ENCODE measurements around the gene TPST2.

Gene TPST2

GRCh38 chr22:26604368-26604767 lies 14.4 kb upstream of the TPST2 start:
- DNase-seq (ENCODE audit: low spot score): no peak
- no peak for TF ChIP-seq CTCF (IDR thresholded peaks at IDR 0.05; ENCODE audit: borderline replicate concordance, control extremely low read depth, extremely low read depth, insufficient read depth, missing control alignments)
- in situ Hi-C loops (cut with MboI; ENCODE audit: low sequenced_read_pairs, unreplicated experiment): no loop called here

GRCh38 chr22:26602127-26602526 lies 12.2 kb upstream of the TPST2 start:
- in situ Hi-C loops (cut with MboI; ENCODE audit: low sequenced_read_pairs, unreplicated experiment): no loop called here
- TF ChIP-seq CTCF (IDR thresholded peaks at IDR 0.05; ENCODE audit: borderline replicate concordance, control extremely low read depth, extremely low read depth, insufficient read depth, missing control alignments): no peak
- DNase-seq (ENCODE audit: low spot score): no peak

GRCh38 chr22:26601726-26602125 lies 11.8 kb upstream of the TPST2 start:
- TF ChIP-seq CTCF (IDR thresholded peaks at IDR 0.05; ENCODE audit: borderline replicate concordance, control extremely low read depth, extremely low read depth, insufficient read depth, missing control alignments): no peak
- no peak for DNase-seq (ENCODE audit: low spot score)
- in situ Hi-C loops (cut with MboI; ENCODE audit: low sequenced_read_pairs, unreplicated experiment): no loop called here

GRCh38 chr22:26599505-26599904 lies 9.6 kb upstream of the TPST2 start:
- no peak for TF ChIP-seq CTCF (IDR thresholded peaks at IDR 0.05; ENCODE audit: borderline replicate concordance, control extremely low read depth, extremely low read depth, insufficient read depth, missing control alignments)
- DNase-seq (ENCODE audit: low spot score): no peak
- in situ Hi-C loops (cut with MboI; ENCODE audit: low sequenced_read_pairs, unreplicated experiment): no loop called here

GRCh38 chr22:26597480-26597879 lies 7.5 kb upstream of the TPST2 start:
- in situ Hi-C loops (cut with MboI; ENCODE audit: low sequenced_read_pairs, unreplicated experiment): no loop called here
- DNase-seq (ENCODE audit: low spot score): no peak
- TF ChIP-seq CTCF (IDR thresholded peaks at IDR 0.05; ENCODE audit: borderline replicate concordance, control extremely low read depth, extremely low read depth, insufficient read depth, missing control alignments): no peak

GRCh38 chr22:26597026-26597425 lies 7.1 kb upstream of the TPST2 start:
- DNase-seq (ENCODE audit: low spot score): no peak
- TF ChIP-seq CTCF (IDR thresholded peaks at IDR 0.05; ENCODE audit: borderline replicate concordance, control extremely low read depth, extremely low read depth, insufficient read depth, missing control alignments): no peak
- in situ Hi-C loops (cut with MboI; ENCODE audit: low sequenced_read_pairs, unreplicated experiment): no loop called here

- in situ Hi-C loops (cut with MboI; ENCODE audit: low sequenced_read_pairs, unreplicated experiment): no loop called here
- TF ChIP-seq CTCF (IDR thresholded peaks at IDR 0.05; ENCODE audit: borderline replicate concordance, control extremely low read depth, extremely low read depth, insufficient read depth, missing control alignments): no peak
- no peak for DNase-seq (ENCODE audit: low spot score)
Measured at GRCh38 chr22:26593763-26594162, 3.8 kb upstream of the TPST2 start.
